Colonic mucosa (tissue), 4 donors: ENCODE results near the gene DYRK3. TPM values are rescaled to one million over a fixed set of nuclear protein-coding genes. Genes with fewer than 3 reads are reported as not detected.

ENCODE experiments used
- DNase-seq: peaks from one replicate; pipeline ENCODE4 v3.0.0-alpha.2; 2020
- H3K27ac ChIP-seq: fragments of 200-600 bp; one replicate; pipeline ENCODE4 v1.8.0; 2021
- H3K27me3 ChIP-seq: fragments of 200-600 bp; one replicate; pipeline ENCODE4 v1.8.0; 2021
- H3K36me3 ChIP-seq: fragments of 200-600 bp; one replicate; pipeline ENCODE4 v1.8.0; 2021
- H3K4me1 ChIP-seq: fragments of 200-600 bp; one replicate; pipeline ENCODE4 v1.8.0; 2021; ENCODE audit warnings: mild to moderate bottlenecking
- H3K4me3 ChIP-seq: fragments of 200-600 bp; one replicate; pipeline ENCODE4 v1.8.0; 2021
- H3K9ac ChIP-seq, 2 donors: one replicate each; pipeline ENCODE4 v1.7.0; 2013; ENCODE audit warnings: control low read depth in 2 of 2, low read depth in 2 of 2, low read length in 2 of 2
- H3K9me3 ChIP-seq: fragments of 200-600 bp; one replicate; pipeline ENCODE4 v1.8.0; 2021
- CTCF ChIP-seq: fragments of 200-600 bp; IDR thresholded peaks from one replicate; pipeline ENCODE4 v1.8.0; 2022; ENCODE audit warnings: antibody characterized with exemption, mild to moderate bottlenecking
- intact Hi-C: fragments of 100-400 bp; cut with DNase I; formaldehyde crosslinking; loops from one replicate; pipeline ENCODE4 v1.14.1; 2022
- total RNA-seq, 2 donors: library from RNA; stranded (reverse); fragmentation: NEBNext Ultra II Directional in 1 of 2; extraction: Animal tissue kit (Norgen Biotek cat#: 25700) in 1 of 2; gene quantifications; one replicate each; pipeline ENCODE4 v1.2.1, GENCODE V29; 2021
- donor health status: healthy.
- donor health status: DM: no; HTN: no; CAD: no.
- donor health status: DM: no; HTN: no; CAD: no.

DYRK3 gene
- total RNA-seq, 2 donors from 2014 or later = 0.86 to 1.9 TPM

DNA sequence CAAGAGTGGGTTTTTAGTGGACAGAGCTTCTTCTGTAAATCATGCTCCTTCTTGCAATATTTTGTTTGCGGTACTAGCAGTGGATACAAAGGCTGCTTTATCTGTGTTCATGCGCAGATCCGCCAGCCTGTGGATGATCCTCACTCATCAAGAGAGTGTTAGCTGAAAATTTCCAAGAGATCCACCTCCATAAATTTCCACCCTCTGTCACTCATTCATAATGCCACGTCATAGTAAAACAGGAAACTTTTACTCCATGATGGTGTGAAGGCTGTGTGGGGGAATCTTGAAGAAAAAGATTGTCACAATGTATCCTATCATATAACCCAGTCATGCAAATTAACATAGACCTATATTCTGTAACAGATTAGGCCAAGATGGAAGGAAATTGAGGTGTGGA is 44.9 kb downstream of the DYRK3 start:
- Histone ChIP-seq H3K27me3 (no peaks in the 10 kb centered on the region), H3K27ac (no peak overlapping the region), H3K9me3 (no peaks in the 10 kb centered on the region), H3K9ac (no peak overlapping the region), H3K4me1 (no peaks in the 10 kb centered on the region), H3K36me3 (no peaks in the 10 kb centered on the region), H3K4me3 (no peak overlapping the region)
- no peak for DNase-seq
- no peak for TF ChIP-seq CTCF
- intact Hi-C loops = no loop called here

GRCh38 chr1:206681359-206681758 is 46.0 kb downstream of the DYRK3 start:
- H3K27ac ChIP-seq = no peak overlapping the region

GRCh38 chr1:206682111-206682510 is 46.8 kb downstream of the DYRK3 start:
- DNase-seq = no peak
- H3K27ac ChIP-seq = no peak overlapping the region
- no peak overlapping the region for H3K4me3 ChIP-seq

More at GRCh38 chr1:206681359-206681758, 46.0 kb downstream of the DYRK3 start:
- no peak overlapping the region for H3K9ac ChIP-seq
- H3K36me3 ChIP-seq = no peaks in the 10 kb centered on the region
- no peak for DNase-seq
- no peaks in the 10 kb centered on the region for H3K4me1 ChIP-seq
- H3K27me3 ChIP-seq = no peaks in the 10 kb centered on the region
- intact Hi-C loops = no loop called here
- no peaks in the 10 kb centered on the region for H3K9me3 ChIP-seq
- no peak overlapping the region for H3K4me3 ChIP-seq
- no peak for TF ChIP-seq CTCF

DNA sequence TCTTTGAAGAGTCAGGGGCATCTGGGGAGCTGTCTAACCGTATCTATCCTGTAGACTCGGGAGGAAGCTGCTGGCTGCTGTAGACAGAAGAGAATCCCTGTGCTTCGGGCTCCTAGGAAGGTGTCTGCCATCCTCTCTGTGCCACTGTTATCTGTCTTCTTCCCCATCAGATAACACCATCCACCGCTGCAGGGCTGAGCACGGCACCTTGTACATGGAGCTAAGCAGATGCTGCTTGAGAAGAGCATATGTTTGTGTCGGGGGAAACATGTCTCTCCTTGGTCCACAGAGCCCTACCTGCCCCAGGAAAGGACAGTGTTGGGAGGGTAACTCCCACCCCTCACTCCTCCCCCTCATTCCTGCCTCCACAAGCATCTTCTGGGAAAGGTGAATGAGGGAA is 48.0 kb downstream of the DYRK3 start:
- no peaks in the 10 kb centered on the region for H3K9me3 ChIP-seq
- no peaks in the 10 kb centered on the region for H3K27me3 ChIP-seq
- no peak overlapping the region for H3K4me3 ChIP-seq
- H3K4me1 ChIP-seq = peaks cover 8% of the 10 kb centered on the region
- H3K9ac ChIP-seq = no peak overlapping the region
- no peak for DNase-seq
- no peaks in the 10 kb centered on the region for H3K36me3 ChIP-seq
- no peak overlapping the region for H3K27ac ChIP-seq
- intact Hi-C loops = no loop called here
- TF ChIP-seq CTCF = no peak

More at GRCh38 chr1:206682111-206682510, 46.8 kb downstream of the DYRK3 start:
- Histone ChIP-seq H3K9me3 (no peaks in the 10 kb centered on the region), H3K36me3 (no peaks in the 10 kb centered on the region), H3K4me1 (no peaks in the 10 kb centered on the region), H3K9ac (no peak overlapping the region), H3K27me3 (no peaks in the 10 kb centered on the region)
- intact Hi-C loops = no loop called here
- TF ChIP-seq CTCF = no peak

- Histone ChIP-seq H3K27ac (no peak overlapping the region), H3K27me3 (no peaks in the 10 kb centered on the region), H3K9ac (peak overlapping the region in 1 of 2 donors; percentile 8), H3K4me3 (peak overlapping the region; percentile 68), H3K36me3 (no peaks in the 10 kb centered on the region), H3K4me1 (peaks cover 8% of the 10 kb centered on the region), H3K9me3 (no peaks in the 10 kb centered on the region)
- intact Hi-C loops = no loop called here
- no peak for TF ChIP-seq CTCF
- no peak for DNase-seq
These were observed 48.7 kb downstream of the DYRK3 start for GRCh38 chr1:206684003-206684402.
